ENCODE data around the gene PCDH1. TPM values are rescaled to one million over a fixed set of nuclear protein-coding genes. Genes with fewer than 3 reads are reported as not detected.

The PCDH1 gene
- total and polyA plus RNA-seq, 2 of the 13 experiments (the other 11 are each of a cell fraction or from before 2014, with no cell fraction given), result 0.11 to 0.83 TPM

DNA sequence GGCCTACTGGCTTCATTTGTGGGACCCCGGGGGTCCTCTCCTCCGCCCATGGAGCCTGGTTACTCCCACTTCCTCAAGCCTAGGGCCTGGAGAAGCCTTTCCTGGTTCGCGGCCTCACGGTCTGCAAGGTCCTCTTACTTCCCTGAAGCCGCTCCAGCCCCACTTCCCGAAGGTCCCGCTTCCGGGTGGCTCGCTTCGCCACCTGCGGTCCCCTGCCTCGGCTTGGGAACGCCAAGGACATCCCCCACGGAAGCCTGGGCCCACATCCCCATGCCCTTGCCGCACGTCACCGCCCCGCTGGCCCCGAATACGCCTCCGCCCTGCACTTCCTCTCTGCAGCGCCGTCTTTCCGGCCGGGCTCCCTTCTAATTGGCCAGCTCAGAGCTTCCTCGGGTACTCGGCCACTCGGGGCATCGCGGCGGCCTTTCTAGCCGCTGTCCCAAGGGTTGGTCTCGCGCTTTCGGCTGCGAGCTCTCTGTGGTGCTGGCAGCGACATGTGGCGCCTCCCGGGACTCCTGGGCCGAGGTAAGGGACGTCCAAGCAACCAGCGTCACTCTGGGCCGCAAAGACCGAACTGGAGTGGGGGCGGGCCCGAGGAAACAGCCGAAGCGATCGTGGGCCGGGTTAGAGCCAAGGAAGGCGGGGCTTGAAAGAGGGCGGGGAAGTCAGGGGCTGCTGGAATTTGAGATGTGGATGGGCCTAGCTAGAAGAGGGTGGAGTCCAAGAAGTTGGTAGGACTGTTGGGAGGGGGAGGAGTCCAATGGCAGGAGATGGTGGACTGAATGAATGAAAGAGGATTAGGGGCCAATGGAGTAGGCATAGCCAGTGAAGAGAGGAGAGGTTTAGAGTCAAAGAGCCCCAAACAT lies 45.5 kb upstream of the PCDH1 start, which contains the start of gene DELE1 (continued):
- TF ChIP-seq, protein P1, sequence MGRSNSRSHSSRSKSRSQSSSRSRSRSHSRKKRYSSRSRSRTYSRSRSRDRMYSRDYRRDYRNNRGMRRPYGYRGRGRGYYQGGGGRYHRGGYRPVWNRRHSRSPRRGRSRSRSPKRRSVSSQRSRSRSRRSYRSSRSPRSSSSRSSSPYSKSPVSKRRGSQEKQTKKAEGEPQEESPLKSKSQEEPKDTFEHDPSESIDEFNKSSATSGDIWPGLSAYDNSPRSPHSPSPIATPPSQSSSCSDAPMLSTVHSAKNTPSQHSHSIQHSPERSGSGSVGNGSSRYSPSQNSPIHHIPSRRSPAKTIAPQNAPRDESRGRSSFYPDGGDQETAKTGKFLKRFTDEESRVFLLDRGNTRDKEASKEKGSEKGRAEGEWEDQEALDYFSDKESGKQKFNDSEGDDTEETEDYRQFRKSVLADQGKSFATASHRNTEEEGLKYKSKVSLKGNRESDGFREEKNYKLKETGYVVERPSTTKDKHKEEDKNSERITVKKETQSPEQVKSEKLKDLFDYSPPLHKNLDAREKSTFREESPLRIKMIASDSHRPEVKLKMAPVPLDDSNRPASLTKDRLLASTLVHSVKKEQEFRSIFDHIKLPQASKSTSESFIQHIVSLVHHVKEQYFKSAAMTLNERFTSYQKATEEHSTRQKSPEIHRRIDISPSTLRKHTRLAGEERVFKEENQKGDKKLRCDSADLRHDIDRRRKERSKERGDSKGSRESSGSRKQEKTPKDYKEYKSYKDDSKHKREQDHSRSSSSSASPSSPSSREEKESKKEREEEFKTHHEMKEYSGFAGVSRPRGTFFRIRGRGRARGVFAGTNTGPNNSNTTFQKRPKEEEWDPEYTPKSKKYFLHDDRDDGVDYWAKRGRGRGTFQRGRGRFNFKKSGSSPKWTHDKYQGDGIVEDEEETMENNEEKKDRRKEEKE (IDR thresholded peaks at IDR 0.05), result no peak
- TF ChIP-seq PRPF4 (IDR thresholded peaks at IDR 0.05; ENCODE audit: low read depth, low read length, poor library complexity, severe bottlenecking) (no peak), ZFP41 (CRISPR knock-in tag; IDR thresholded peaks at IDR 0.05; ENCODE audit: borderline replicate concordance) (no peak), ZNF570 (CRISPR knock-in tag; IDR thresholded peaks at IDR 0.05; ENCODE audit: borderline replicate concordance) (no peak), CBFB (CRISPR knock-in tag; IDR thresholded peaks at IDR 0.05) (no peak), PAF1 (CRISPR knock-in tag; IDR thresholded peaks at IDR 0.05) (no peak), POLR2AphosphoS5 (IDR thresholded peaks at IDR 0.05; ENCODE audit: low read depth, low read length) (peak; percentile 91), ZNF891 (CRISPR knock-in tag; IDR thresholded peaks at IDR 0.05) (peak; percentile 69), SPEN (CRISPR knock-in tag; IDR thresholded peaks at IDR 0.05; ENCODE audit: low read depth) (peak; percentile 95), ZNF263 (CRISPR knock-in tag; IDR thresholded peaks at IDR 0.05) (0 out of 2 replicates have a peak, but pooled peaks have one; percentile 6), ZBTB7A (CRISPR knock-in tag; IDR thresholded peaks at IDR 0.05) (0 out of 2 replicates have a peak, but pooled peaks have one; percentile 48), ZNF780A (CRISPR knock-in tag; IDR thresholded peaks at IDR 0.05) (no peak), RFX1 (IDR thresholded peaks at IDR 0.05) (no peak), SMYD3 (CRISPR knock-in tag; IDR thresholded peaks at IDR 0.05) (peak; percentile 94), ZNF569 (CRISPR knock-in tag; IDR thresholded peaks at IDR 0.05; ENCODE audit: borderline replicate concordance) (no peak), ZNF224 (CRISPR knock-in tag; IDR thresholded peaks at IDR 0.05) (no peak), ZBTB3 (CRISPR knock-in tag; IDR thresholded peaks at IDR 0.05; ENCODE audit: borderline replicate concordance, low read depth) (0 out of 2 replicates have a peak, but pooled peaks have one; percentile 63), CREM (IDR thresholded peaks at IDR 0.05) (peak; percentile 74), CREM (CRISPR knock-in tag; IDR thresholded peaks at IDR 0.05) (no peak), RFX5 (IDR thresholded peaks at IDR 0.05; ENCODE audit: low read depth, low read length) (peak; percentile 31; the same call in 1 of the 2 replicates), HOXA9 (CRISPR knock-in tag; IDR thresholded peaks at IDR 0.05; ENCODE audit: borderline replicate concordance) (no peak), ARID2 (CRISPR knock-in tag; IDR thresholded peaks at IDR 0.05; ENCODE audit: borderline replicate concordance) (0 out of 2 replicates have a peak, but pooled peaks have one; percentile 76)
- TF ChIP-seq, protein P2, sequence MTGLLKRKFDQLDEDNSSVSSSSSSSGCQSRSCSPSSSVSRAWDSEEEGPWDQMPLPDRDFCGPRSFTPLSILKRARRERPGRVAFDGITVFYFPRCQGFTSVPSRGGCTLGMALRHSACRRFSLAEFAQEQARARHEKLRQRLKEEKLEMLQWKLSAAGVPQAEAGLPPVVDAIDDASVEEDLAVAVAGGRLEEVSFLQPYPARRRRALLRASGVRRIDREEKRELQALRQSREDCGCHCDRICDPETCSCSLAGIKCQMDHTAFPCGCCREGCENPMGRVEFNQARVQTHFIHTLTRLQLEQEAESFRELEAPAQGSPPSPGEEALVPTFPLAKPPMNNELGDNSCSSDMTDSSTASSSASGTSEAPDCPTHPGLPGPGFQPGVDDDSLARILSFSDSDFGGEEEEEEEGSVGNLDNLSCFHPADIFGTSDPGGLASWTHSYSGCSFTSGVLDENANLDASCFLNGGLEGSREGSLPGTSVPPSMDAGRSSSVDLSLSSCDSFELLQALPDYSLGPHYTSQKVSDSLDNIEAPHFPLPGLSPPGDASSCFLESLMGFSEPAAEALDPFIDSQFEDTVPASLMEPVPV (CRISPR knock-in tag; IDR thresholded peaks at IDR 0.05), result peak; percentile 86
- TF ChIP-seq, protein P3, sequence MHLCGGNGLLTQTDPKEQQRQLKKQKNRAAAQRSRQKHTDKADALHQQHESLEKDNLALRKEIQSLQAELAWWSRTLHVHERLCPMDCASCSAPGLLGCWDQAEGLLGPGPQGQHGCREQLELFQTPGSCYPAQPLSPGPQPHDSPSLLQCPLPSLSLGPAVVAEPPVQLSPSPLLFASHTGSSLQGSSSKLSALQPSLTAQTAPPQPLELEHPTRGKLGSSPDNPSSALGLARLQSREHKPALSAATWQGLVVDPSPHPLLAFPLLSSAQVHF (CRISPR knock-in tag; IDR thresholded peaks at IDR 0.05), result no peak
- TF ChIP-seq, protein P4, sequence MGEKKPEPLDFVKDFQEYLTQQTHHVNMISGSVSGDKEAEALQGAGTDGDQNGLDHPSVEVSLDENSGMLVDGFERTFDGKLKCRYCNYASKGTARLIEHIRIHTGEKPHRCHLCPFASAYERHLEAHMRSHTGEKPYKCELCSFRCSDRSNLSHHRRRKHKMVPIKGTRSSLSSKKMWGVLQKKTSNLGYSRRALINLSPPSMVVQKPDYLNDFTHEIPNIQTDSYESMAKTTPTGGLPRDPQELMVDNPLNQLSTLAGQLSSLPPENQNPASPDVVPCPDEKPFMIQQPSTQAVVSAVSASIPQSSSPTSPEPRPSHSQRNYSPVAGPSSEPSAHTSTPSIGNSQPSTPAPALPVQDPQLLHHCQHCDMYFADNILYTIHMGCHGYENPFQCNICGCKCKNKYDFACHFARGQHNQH (CRISPR knock-in tag; IDR thresholded peaks at IDR 0.05), result 0 out of 2 replicates have a peak, but pooled peaks have one; percentile 39
